ENCODE results near the gene WNT7B.

DNA sequence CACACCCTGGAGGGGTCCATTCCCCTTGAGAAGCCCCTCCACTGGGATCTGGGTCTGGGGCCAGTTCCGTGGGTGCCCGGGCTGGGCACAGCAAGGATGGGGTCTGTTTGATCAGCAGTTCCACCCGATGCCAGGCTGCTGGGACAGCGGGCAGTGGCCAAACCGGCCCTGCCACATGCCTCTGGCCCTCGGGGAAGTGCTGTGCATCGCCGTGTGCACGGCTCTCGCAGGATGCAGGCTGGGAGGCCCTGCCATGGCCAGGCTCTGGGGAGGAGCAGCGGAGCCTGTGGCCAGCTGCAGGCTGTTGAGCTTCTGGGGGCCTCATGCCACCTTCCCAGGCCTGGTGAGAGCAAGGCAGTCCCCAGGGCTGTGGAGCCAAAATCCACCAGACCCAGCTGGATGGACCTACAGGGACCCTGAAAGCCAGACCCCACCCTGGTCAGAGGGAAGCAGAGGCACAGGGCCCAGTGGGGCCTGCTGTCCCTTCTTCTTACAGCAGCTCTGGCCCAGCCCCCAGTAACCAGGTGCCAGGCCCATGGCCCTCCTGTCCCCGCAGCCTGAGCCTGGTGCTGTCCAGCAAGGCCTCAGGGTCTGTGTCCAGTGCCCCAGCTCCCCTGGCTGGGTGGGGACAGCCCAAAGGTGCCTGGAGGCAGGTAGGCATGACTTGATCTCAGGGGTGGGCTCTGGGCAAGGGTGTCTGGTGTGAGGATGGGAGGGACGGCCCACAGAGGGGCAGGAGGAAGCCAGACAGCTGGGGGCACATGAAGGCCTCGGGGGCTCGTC lies 57.3 kb downstream of the WNT7B start:
- TF ChIP-seq GATA3 (IDR thresholded peaks at IDR 0.05; ENCODE audit: low read depth, low read length) (no peak), GATA2 (IDR thresholded peaks at IDR 0.05; ENCODE audit: low read depth, low read length) (no peak)

Measured in SH-SY5Y (cell line).